Activated CD8-positive, alpha-beta memory T cell treated with anti-CD3 and anti-CD28 coated beads, Interleukin-2, amount 10 ng/mL, durations not matched to agents 7 days and 5 days (primary cell): Measurements from ENCODE around the gene EXOC6B. TPM values are rescaled to one million over a fixed set of nuclear protein-coding genes. Genes with fewer than 3 reads are reported as not detected.

Source experiments
- ATAC-seq: fragments of 150-1000 bp; cut with Tn5 transposase; one replicate; pipeline ENCODE4 v1.10.0; 2021; ENCODE audit warnings: moderate library complexity
- CTCF ChIA-PET: fragments of 350-600 bp; sonication (Branson Sonifier 250); formaldehyde crosslinking; loops from one replicate; lab custom pipeline; 2021; ENCODE audit warnings: antibody characterized with exemption; lab: Charles Lee
- DNase-seq: peaks from one replicate; pipeline ENCODE4 v3.0.0-alpha.2; 2020
- H3K27ac Mint-ChIP-seq: one replicate; pipeline ENCODE4 v1.8.0; 2021; ENCODE audit warnings: mild to moderate bottlenecking, mixed read lengths
- H3K27me3 Mint-ChIP-seq: one replicate; pipeline ENCODE4 v1.8.0; 2021; ENCODE audit warnings: mixed read lengths
- H3K36me3 Mint-ChIP-seq: one replicate; pipeline ENCODE4 v1.8.0; 2021; ENCODE audit warnings: mild to moderate bottlenecking, mixed read lengths
- H3K4me1 Mint-ChIP-seq: one replicate; pipeline ENCODE4 v1.8.0; 2021; ENCODE audit warnings: mixed read lengths
- H3K4me3 Mint-ChIP-seq: one replicate; pipeline ENCODE4 v1.8.0; 2021; ENCODE audit warnings: mild to moderate bottlenecking, moderate library complexity, mixed read lengths
- H3K9me3 Mint-ChIP-seq: one replicate; pipeline ENCODE4 v1.8.0; 2022; ENCODE audit warnings: low read depth, mixed read lengths
- total RNA-seq, 2 experiments: library from RNA; stranded (reverse); gene quantifications; one replicate each; pipeline ENCODE4 v1.2.3, GENCODE V29; 2021

EXOC6B gene
- total RNA-seq, 2 experiments from 2014 or later: 14.1 to 22.8 TPM

DNA sequence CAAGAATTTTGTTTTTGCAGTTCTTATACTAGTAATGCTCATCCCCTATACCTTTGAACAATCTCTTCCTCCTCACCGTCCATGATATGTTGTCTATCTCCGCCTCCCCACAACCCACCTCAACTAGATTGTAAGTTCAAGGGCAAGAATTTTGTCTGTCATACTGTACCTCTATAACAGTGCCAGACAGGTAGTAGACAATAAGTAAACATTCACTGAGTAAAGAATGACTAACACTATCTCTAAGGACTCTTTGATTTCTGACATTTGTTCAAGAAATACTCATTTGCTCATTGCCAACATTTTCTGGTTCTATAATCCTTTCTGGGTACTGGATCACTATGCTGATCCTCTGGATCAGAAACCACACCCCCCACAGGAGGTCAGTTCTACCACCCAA is 82.4 kb downstream of the EXOC6B start:
- no peaks in the 10 kb centered on the region for H3K4me1 Mint-ChIP-seq
- CTCF ChIA-PET: no interaction called here
- no peak for ATAC-seq
- no peak for DNase-seq
- H3K27ac Mint-ChIP-seq: no peak overlapping the region
- no peaks in the 10 kb centered on the region for H3K9me3 Mint-ChIP-seq
- no peaks in the 10 kb centered on the region for H3K36me3 Mint-ChIP-seq
- H3K27me3 Mint-ChIP-seq: no peaks in the 10 kb centered on the region
- H3K4me3 Mint-ChIP-seq: no peak overlapping the region

DNA sequence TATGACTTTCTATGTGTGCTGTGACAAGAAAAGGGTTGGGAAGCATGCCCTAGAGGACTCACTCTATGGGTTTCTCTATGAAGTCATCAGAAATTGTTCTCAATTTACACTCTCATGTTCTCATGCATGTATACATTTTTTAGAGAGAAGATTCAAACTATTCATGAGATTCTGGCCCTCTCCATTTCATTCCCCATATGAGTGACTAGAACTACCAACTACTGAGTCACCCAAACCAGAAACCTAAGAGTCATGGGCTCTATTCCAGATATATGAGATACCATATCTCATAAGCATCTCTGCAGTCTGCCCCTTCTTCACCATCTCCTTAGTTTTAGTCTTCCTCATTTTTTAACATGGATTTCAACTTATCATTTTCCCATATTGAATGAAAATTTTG is 87.7 kb downstream of the EXOC6B start:
- DNase-seq: no peak
- H3K4me1 Mint-ChIP-seq: no peaks in the 10 kb centered on the region
- CTCF ChIA-PET: no interaction called here
- H3K36me3 Mint-ChIP-seq: no peaks in the 10 kb centered on the region
- no peaks in the 10 kb centered on the region for H3K27me3 Mint-ChIP-seq
- H3K27ac Mint-ChIP-seq: no peak overlapping the region
- H3K4me3 Mint-ChIP-seq: no peak overlapping the region
- no peaks in the 10 kb centered on the region for H3K9me3 Mint-ChIP-seq
- no peak for ATAC-seq

DNA sequence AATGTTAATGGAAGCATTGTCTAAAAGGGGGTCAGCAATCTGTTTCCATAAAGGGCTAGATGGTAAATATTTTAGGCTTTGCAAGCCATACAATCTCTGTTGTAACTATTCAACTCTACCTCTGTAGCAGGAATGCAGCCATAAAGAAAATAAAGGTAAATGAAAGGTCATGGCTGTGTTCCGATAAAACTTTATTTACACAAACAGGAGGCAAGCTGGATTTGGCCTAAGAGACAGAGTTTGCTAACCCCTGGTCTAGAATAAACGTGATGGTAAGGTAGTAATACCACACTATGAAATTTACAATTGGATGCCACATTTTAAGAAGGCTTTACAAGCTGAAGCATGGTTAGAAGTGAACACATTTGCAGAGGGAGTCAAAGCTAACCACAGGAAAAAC is 91.4 kb downstream of the EXOC6B start:
- CTCF ChIA-PET: interaction anchor here (1.4 kb wide), 1 partner anchor 12 kb away, joined by 3 read pairs; no protein-coding TSS in a partner anchor
- Mint-ChIP-seq H3K27me3 (no peaks in the 10 kb centered on the region), H3K4me3 (no peak overlapping the region), H3K27ac (no peak overlapping the region), H3K4me1 (no peaks in the 10 kb centered on the region), H3K9me3 (no peaks in the 10 kb centered on the region), H3K36me3 (no peaks in the 10 kb centered on the region)
- ATAC-seq (no peak), DNase-seq (no peak)

DNA sequence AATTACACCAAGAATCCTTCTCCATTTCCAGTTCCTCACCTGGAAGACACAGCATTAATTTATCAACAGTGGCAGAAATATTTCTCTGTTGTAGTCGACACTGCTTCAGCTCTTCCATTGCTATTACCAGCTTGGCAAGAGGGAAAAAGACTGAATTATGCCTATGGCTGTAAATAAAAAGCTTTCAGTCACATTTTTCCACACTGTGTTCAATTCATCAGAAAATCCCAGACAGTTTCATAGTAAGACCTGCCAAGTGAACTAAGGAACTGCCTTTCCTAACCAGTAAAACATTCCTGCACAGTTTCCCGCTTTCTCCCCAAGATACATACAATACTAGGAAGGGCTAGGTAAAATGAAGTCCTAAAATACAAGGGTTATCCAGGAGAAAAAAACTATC is 94.7 kb downstream of the EXOC6B start:
- no peak overlapping the region for H3K4me3 Mint-ChIP-seq
- H3K27me3 Mint-ChIP-seq: no peaks in the 10 kb centered on the region
- ATAC-seq (no peak), DNase-seq (no peak)
- no peaks in the 10 kb centered on the region for H3K9me3 Mint-ChIP-seq
- CTCF ChIA-PET: no interaction called here
- H3K4me1 Mint-ChIP-seq: no peaks in the 10 kb centered on the region
- no peak overlapping the region for H3K27ac Mint-ChIP-seq
- H3K36me3 Mint-ChIP-seq: no peaks in the 10 kb centered on the region

DNA sequence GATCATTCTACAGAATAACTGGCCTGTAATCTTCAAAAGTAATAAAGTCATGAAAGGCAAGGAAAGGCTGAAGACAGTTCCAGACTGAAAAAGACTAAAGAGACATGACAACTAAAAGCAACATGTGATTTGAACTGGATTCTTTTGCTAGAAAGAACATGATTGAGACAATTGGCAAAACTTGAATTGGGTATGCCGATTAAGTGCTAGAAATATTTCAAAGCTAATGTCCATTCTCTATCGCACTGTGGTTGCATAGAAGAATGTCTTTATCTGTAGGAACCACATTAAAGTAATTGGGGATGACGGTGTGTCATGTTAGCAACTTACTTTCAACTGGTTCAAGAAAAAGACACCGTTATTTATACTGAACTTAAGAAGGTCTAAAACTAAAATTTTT is 98.5 kb downstream of the EXOC6B start:
- Mint-ChIP-seq H3K9me3 (no peaks in the 10 kb centered on the region), H3K36me3 (no peaks in the 10 kb centered on the region), H3K27ac (no peak overlapping the region), H3K4me3 (no peak overlapping the region), H3K27me3 (no peaks in the 10 kb centered on the region), H3K4me1 (no peaks in the 10 kb centered on the region)
- CTCF ChIA-PET: no interaction called here
- no peak for DNase-seq
- ATAC-seq: no peak

DNA sequence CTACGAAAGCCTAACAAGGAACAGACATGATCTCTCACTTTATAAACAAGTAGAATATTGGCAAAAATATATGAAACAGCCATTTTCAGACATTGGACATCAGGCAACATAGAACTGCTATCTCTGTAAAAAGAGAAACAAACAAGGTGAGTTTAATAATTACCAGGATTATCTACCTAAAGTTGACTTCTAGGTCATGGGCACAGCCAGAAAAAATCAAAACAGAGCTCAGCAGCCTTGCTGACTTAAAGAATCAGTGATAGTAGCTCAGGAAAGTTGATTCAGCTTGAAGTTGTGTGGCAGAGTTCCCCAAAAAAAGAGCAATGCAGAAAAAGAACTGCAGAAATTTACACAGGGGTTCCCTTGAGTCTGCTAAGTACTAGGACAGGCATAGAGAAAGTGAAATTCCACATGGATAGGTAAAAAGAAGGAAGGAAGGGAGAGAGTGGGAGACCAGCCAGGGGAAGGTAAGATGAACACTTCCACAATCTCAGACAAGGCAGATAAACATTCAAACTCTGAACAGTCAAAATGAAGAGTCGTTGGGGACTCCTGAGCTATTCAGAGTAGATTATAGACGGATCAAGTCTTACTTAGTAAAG is 102.0 kb downstream of the EXOC6B start:
- CTCF ChIA-PET: no interaction called here
- H3K4me1 Mint-ChIP-seq: no peaks in the 10 kb centered on the region
- H3K36me3 Mint-ChIP-seq: peaks cover 1% of the 10 kb centered on the region
- DNase-seq (no peak), ATAC-seq (no peak)
- H3K27me3 Mint-ChIP-seq: no peaks in the 10 kb centered on the region
- no peak overlapping the region for H3K27ac Mint-ChIP-seq
- H3K9me3 Mint-ChIP-seq: no peaks in the 10 kb centered on the region
- no peak overlapping the region for H3K4me3 Mint-ChIP-seq

DNA sequence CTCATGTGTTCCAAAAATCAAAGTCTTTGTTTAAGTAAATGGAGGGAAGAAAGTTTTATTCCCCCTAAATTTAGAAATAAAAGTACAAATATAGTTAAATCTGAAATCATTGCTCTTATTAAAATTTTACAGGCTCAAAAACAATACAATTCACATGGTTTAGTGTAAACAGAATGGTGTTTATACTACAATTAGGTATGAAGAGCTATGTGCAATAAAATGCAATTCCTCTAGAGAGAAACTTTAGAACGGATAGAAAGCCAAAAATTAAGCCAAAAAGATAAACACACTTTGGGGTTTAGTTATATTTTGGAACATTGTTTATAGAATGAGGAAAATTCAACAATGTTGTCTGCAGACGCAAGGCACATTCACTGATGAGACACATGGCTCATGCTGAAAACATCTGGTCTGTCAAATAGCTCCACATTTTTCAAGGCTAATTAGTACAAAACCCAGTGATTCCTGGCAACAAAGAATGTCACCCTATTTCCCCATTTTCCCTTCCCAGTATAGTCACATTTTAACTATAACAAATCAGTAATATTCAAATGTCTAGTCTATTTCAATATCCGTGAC is 103.3 kb downstream of the EXOC6B start:
- H3K27me3 Mint-ChIP-seq: no peaks in the 10 kb centered on the region
- no peak overlapping the region for H3K4me3 Mint-ChIP-seq
- no peaks in the 10 kb centered on the region for H3K4me1 Mint-ChIP-seq
- peaks cover 3% of the 10 kb centered on the region for H3K36me3 Mint-ChIP-seq
- DNase-seq (no peak), ATAC-seq (no peak)
- H3K27ac Mint-ChIP-seq: no peak overlapping the region
- CTCF ChIA-PET: no interaction called here
- no peaks in the 10 kb centered on the region for H3K9me3 Mint-ChIP-seq

DNA sequence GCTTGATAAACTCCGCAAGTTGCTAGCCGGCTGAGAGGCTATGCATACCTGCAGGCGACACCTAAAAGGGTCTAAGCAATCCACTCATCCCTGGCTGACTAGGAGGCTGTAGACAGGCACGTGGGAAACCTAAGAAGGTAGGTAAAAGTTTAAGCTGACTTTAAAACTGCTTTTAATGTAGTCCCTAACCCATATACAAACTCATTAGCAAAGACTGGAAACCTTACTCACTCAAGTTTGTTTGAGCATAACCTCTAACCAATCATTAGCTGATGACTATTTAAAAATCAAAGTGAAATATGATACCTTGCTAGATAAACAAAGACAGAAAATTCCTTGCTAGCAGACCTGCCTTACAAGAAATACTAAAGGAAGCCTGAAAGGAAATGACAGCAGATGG is 106.4 kb downstream of the EXOC6B start:
- peaks cover 4% of the 10 kb centered on the region for H3K4me1 Mint-ChIP-seq
- no peak for ATAC-seq
- no peak overlapping the region for H3K4me3 Mint-ChIP-seq
- DNase-seq: no peak
- H3K9me3 Mint-ChIP-seq: no peaks in the 10 kb centered on the region
- H3K27me3 Mint-ChIP-seq: no peaks in the 10 kb centered on the region
- H3K36me3 Mint-ChIP-seq: peaks cover 4% of the 10 kb centered on the region
- CTCF ChIA-PET: no interaction called here
- no peak overlapping the region for H3K27ac Mint-ChIP-seq

DNA sequence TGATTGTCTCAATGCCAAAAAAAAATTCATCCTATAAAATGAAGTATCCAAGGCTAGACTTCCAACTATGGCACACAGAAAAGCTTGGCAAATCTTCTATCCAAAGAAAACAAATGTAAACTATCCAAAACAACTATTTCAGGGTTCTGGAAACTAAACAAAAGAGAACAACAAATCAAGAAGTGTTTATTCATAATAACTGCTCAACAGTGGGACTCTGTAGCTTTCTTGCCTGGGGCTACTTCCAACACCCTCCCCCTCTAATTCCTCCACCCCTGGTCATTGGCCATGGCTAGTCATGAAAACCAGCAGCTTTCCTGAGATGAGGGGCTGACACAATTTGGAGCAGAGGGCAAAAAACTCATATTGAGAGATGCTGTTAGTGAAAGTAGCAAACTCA is 107.0 kb downstream of the EXOC6B start:
- DNase-seq: no peak
- Mint-ChIP-seq H3K36me3 (peaks cover 4% of the 10 kb centered on the region), H3K9me3 (no peaks in the 10 kb centered on the region), H3K4me3 (no peak overlapping the region), H3K27me3 (no peaks in the 10 kb centered on the region), H3K4me1 (peaks cover 4% of the 10 kb centered on the region), H3K27ac (no peak overlapping the region)
- CTCF ChIA-PET: no interaction called here
- ATAC-seq: no peak

DNA sequence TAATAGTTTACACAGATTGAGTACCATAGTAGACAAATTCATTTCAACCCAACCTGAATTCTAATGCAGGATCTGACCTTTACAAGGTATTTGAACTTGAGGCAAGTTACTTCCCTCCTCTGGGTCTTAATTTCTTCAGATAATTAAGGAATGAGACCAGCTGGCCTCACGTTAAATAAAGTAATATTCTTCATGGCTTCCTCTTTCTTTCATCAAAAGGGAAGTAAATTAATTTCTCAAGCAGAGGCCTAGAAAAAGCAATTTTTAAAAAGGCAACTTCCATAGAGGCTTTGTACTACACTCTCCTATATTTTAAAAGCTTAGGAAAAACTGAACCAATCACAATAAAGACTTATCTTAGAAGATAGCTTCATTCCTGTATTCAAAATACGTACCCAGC is 109.2 kb downstream of the EXOC6B start:
- CTCF ChIA-PET: no interaction called here
- H3K9me3 Mint-ChIP-seq: no peaks in the 10 kb centered on the region

DNA sequence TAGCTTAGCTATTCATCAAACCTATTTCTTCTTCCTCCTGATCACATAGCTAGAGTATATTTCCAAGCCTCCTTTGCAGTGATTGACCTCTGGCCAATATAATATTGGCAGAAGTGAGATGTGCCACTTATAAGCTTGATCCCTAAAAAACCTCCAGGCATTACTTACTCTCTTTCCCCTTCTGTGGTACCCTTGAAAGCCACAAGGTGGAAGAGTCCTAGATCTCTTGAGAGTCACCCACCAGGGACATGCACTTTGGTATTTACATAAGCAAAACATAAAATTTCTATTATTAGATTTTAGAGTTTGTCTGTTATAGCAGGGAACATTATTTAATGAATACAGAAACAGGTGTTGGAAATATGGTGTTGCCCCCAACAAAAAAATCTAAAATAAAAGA is 112.0 kb downstream of the EXOC6B start:
- ATAC-seq: no peak
- Mint-ChIP-seq H3K27me3 (no peaks in the 10 kb centered on the region), H3K36me3 (peaks cover 5% of the 10 kb centered on the region), H3K4me1 (peaks cover 6% of the 10 kb centered on the region), H3K27ac (no peak overlapping the region), H3K4me3 (no peak overlapping the region), H3K9me3 (no peaks in the 10 kb centered on the region)
- DNase-seq: no peak
- CTCF ChIA-PET: interaction anchor here (1.2 kb wide), 1 partner anchor 26 kb away, joined by 3 read pairs; no protein-coding TSS in a partner anchor

More for the DNA sequence above, 109.2 kb downstream of the EXOC6B start:
- Mint-ChIP-seq H3K36me3 (peaks cover 4% of the 10 kb centered on the region), H3K4me1 (peaks cover 4% of the 10 kb centered on the region), H3K27me3 (no peaks in the 10 kb centered on the region), H3K27ac (no peak overlapping the region), H3K4me3 (no peak overlapping the region)
- ATAC-seq: no peak
- no peak for DNase-seq

DNA sequence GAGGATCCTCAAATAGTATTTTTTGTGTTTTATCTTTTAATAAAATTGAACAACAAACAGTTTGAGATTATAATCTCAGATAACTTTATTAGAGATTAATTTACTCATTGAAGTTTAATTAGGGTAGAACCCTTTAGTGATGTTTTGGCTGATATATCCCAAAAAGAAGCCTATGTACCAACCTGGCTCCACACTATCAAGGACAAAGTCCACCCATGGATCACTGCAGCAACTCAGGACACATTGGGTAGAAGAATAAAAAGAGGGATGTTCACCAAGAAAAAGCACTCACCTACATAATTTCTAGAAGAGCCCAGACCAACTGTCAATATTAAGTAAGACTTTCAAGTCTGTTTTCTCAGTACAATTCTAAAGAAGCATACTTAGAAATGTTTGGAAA is 112.9 kb downstream of the EXOC6B start:
- no peak overlapping the region for H3K27ac Mint-ChIP-seq
- peaks cover 5% of the 10 kb centered on the region for H3K36me3 Mint-ChIP-seq
- no peaks in the 10 kb centered on the region for H3K27me3 Mint-ChIP-seq
- DNase-seq (no peak), ATAC-seq (no peak)
- CTCF ChIA-PET: no interaction called here
- H3K4me3 Mint-ChIP-seq: no peak overlapping the region
- H3K9me3 Mint-ChIP-seq: no peaks in the 10 kb centered on the region
- peaks cover 6% of the 10 kb centered on the region for H3K4me1 Mint-ChIP-seq

DNA sequence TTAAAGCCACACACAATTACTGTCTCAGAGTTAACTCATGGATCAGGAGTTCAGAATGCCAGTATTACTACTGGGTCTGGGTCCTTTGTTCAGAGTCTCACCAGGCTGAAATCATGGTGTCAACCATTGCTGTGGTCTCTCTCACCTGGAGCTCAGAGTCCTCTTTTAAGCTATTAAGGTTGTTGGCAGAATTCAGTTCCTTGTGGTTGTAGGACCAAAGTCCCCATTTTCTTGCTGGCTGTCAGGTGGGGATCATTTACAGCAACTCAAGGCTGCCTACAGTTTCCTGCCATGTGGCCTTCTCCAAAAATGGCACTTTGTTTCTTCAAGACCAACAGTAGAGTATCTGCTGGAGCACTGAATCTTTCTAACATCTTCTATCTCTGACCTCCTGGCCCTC is 113.5 kb downstream of the EXOC6B start:
- DNase-seq (no peak), ATAC-seq (no peak)
- Mint-ChIP-seq H3K4me1 (peaks cover 6% of the 10 kb centered on the region), H3K27ac (no peak overlapping the region), H3K4me3 (no peak overlapping the region), H3K27me3 (no peaks in the 10 kb centered on the region), H3K9me3 (no peaks in the 10 kb centered on the region), H3K36me3 (peaks cover 2% of the 10 kb centered on the region)
- CTCF ChIA-PET: no interaction called here

DNA sequence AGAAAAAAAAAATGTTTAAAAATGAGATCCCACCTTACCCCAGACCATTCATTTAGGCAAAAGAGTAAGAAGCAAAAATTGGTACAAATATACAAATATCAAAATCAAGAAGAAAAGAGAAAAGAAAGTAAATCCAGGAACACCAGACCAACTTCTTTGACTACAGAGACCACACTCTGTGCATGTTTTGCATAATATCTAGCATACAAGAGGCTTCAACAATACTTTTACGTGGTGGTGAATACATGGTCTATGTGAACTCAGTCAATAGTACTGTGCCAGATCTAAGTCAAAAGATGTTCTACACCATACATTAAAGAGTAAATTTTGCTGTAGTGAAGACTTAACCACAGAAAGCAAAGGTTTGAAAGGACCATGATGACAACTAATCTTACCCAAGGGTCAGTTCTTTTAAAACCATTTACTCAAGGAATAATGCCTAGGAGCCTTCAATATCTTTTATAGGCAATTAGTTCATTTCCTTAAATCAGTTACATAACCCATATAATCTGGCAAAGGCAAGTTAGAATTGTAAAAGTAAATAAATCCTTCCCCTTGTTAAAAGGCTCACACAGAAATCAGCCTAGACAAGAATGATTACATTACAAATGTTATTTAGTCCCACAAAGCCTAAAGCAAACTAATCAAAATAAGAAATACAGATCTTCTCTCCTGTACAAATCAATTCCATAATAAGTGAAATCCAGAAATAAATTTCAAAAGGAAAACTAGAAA is 115.2 kb downstream of the EXOC6B start:
- Mint-ChIP-seq H3K4me3 (no peak overlapping the region), H3K36me3 (peaks cover 2% of the 10 kb centered on the region), H3K9me3 (no peaks in the 10 kb centered on the region), H3K27me3 (no peaks in the 10 kb centered on the region), H3K27ac (no peak overlapping the region), H3K4me1 (peaks cover 3% of the 10 kb centered on the region)
- CTCF ChIA-PET: no interaction called here
- DNase-seq: no peak
- ATAC-seq: no peak
